HCT116 (cell line): ENCODE results near the gene KCNK4.
A peak's percentile ranks its signal among the peaks of the same experiment; 100 is the strongest.

Experiments
- POLR2A ChIP-seq: IDR thresholded peaks from 2 replicates; pipeline ENCODE4 v1.7.0; 2011; ENCODE audit warnings: borderline replicate concordance; ENCODE audit not compliant: insufficient read depth, insufficient read length; ENCODE audit errors: extremely low read depth
- RAD21 ChIP-seq: IDR thresholded peaks from 2 replicates; pipeline ENCODE4 v1.6.1; 2012; ENCODE audit warnings: low read depth, mild to moderate bottlenecking

DNA sequence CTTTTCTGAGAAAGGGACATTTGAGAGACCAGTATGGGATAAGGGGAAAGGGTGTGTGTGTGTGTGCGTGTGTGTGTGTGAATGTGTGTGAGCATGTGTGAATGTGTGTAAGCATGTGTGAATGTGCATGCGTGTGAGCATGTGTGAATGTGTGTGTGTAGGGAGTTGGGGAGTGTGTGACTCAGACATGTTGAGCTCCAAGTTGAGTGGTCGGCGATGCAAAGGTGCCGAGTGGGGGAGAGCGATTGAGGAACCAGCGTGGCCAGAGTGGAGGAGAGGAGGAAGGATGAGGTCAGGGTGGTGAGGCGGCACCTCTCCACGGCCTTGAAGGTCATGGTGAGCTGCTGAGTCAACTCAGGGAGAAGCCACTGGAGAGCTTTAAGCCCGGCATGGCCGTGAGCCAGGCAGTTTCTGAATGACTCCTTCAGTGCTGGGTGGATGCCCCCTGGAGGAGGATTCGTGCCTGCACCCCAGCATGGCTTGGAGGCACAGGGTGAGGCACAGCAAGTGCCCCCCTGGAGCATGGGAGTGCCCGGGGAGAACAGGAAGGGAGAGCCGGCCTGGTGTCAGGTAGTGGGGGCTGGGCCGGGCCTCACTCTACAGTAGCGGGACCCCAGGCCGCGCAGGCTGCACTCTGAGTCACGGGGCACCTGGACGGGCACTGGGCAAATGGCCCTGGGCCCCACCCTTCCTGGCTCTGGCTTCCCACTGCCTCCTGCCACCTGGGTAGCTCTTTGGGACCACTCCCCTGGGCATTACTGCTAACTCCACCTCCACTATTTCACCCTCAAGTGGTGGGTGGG, 40.7 kb downstream of the KCNK4 start:
- TF ChIP-seq POLR2A = peak; percentile 43
- no peak for TF ChIP-seq RAD21
